Esophagus muscularis mucosa (tissue), 4 donors: ENCODE data around the gene LIN7B.

ENCODE experiments used
- CTCF ChIP-seq, 3 experiments: fragments of 200-600 bp in 2 of 3; fragments of 450-650 bp in 1 of 3; sonication (generic) in 2 of 3; IDR thresholded peaks; one replicate each; pipeline ENCODE4 v1.5.1; 2017 to 2019; ENCODE audit warnings: antibody characterized with exemption in 3 of 3, mild to moderate bottlenecking in 2 of 3, moderate library complexity in 1 of 3
- EP300 ChIP-seq: sonication (generic); formaldehyde crosslinking; IDR thresholded peaks from one replicate; pipeline ENCODE4 v1.6.1; 2017; ENCODE audit warnings: antibody characterized with exemption
- POLR2A ChIP-seq: fragments of 450-650 bp; IDR thresholded peaks from one replicate; pipeline ENCODE4 v1.6.1; 2017; ENCODE audit warnings: antibody characterized with exemption, moderate library complexity, mild to moderate bottlenecking, low read depth
- POLR2AphosphoS5 ChIP-seq, 2 donors: sonication (generic); formaldehyde crosslinking; IDR thresholded peaks; one replicate each; pipeline ENCODE4 v1.6.1; 2017; ENCODE audit warnings: antibody characterized with exemption in 2 of 2

DNA sequence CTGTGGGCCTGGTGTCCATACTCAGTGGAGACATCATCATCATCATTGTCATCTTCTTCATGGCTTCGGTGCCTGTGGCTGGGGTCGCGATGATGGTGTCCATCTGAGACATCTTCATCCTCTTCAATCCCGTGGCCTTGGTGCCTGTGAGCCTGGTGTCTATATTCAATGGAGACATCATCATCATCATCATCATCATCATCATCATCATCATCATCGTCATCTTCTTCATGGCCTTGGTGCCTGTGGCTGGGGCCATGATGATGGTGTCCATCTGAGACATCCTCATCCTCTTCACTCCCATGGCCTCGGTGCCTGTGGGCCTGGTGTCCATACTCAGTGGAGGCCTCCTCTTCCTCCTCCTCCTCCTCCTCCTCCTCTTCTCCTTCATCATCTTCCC, 40.1 kb downstream of the LIN7B start:
- no peak for TF ChIP-seq EP300
- TF ChIP-seq POLR2A = no peak
- TF ChIP-seq CTCF (IDR thresholded peaks at IDR 0.05) = no peak
- no peak for TF ChIP-seq POLR2AphosphoS5 (IDR thresholded peaks at IDR 0.05)
